Adrenal gland (tissue), 12 donors: ENCODE results near the gene ZC3H7A. TPM values are rescaled to one million over a fixed set of nuclear protein-coding genes. Genes with fewer than 3 reads are reported as not detected.

Experiments
- DNase-seq, 7 donors: peaks; one replicate each; pipeline ENCODE4 v3.0.0-alpha.2; 2019 to 2020
- H3K27ac ChIP-seq, 5 donors: fragments of 200-600 bp; sonication (generic) in 4 of 5; 1 replicate in 3 of 5; 2 replicates in 2 of 5; pipeline versions ENCODE4 v1.5.1 to v1.8.0; 2016 to 2020; ENCODE audit warnings: mild to moderate bottlenecking in 1 of 5
- H3K27me3 ChIP-seq: fragments of 200-600 bp; 2 replicates; pipeline ENCODE4 v1.8.0; 2021
- H3K36me3 ChIP-seq, 2 donors: fragments of 200-600 bp; replicated peaks in 1 of 2; 1 replicate in 1 of 2; 2 replicates in 1 of 2; pipeline versions ENCODE4 v1.5.1 to v1.8.0; 2018 to 2022
- H3K4me1 ChIP-seq, 2 donors: fragments of 200-600 bp; replicated peaks in 1 of 2; 1 replicate in 1 of 2; 2 replicates in 1 of 2; pipeline versions ENCODE4 v1.5.1 to v1.8.0; 2018 to 2021
- H3K4me3 ChIP-seq, 4 donors: fragments of 200-600 bp; sonication (generic) in 3 of 4; one replicate each; pipeline ENCODE4 v1.5.1; 2016 to 2018
- H3K9me3 ChIP-seq, 3 donors: fragments of 200-600 bp; sonication (generic) in 1 of 3; replicated peaks in 1 of 3; 1 replicate in 2 of 3; 2 replicates in 1 of 3; pipeline versions ENCODE4 v1.5.1 to v1.8.0; 2016 to 2021
- POLR2A ChIP-seq, 2 donors: fragments of 450-650 bp; IDR thresholded peaks; one replicate each; pipeline ENCODE4 v1.6.1; 2017; ENCODE audit warnings: antibody characterized with exemption in 2 of 2, mild to moderate bottlenecking in 2 of 2, moderate library complexity in 1 of 2
- WGBS, 4 donors: extraction: QIAGEN DNeasy Blood & Tissue Kit in 2 of 4; methylation state at CpG; one replicate each; pipeline versions ENCODE4 v1.1.5 to v1.1.7; 2013 to 2017; 5-methylcytosine and 5-hydroxymethylcytosine counted together
- intact Hi-C, 2 donors: fragments of 100-400 bp; cut with DNase I; formaldehyde crosslinking; loops; one replicate each; pipeline versions ENCODE4 v1.14.1 to v1.15.0; 2022 to 2023
- polyA plus RNA-seq, 3 donors: library from polyadenylated mRNA; stranded (reverse); fragments of 200-250 nt in 2 of 3; fragments of 350-450 nt in 1 of 3; fragmentation: Illumina TruSeq in 1 of 3; extraction: RNeasy Lipid Tissue Mini Kit (QIAGEN cat#74804) in 1 of 3; gene quantifications; one replicate each; pipeline ENCODE4 v1.2.3, GENCODE V29; 2013 to 2014
- total RNA-seq, 9 donors: library from RNA; depleted of rRNA in 4 of 9; stranded (reverse); fragments of >200 nt in 4 of 9; fragments of 120-200 nt in 1 of 9; fragmentation: NEBNext Ultra II Directional in 1 of 9; extraction: Animal tissue kit (Norgen Biotek cat#: 25700) in 1 of 9; gene quantifications; one replicate each; pipeline versions ENCODE4 v1.1.0 to v1.2.4, GENCODE V29; 2013 to 2023
- TF ChIP-seq, protein P1 (sequence below), 6 experiments: fragments of 450-650 bp in 4 of 6; fragments of 200-600 bp in 2 of 6; sonication (generic) in 1 of 6; IDR thresholded peaks; 1 replicate in 5 of 6; 2 replicates in 1 of 6; pipeline versions ENCODE4 v1.5.1 to v1.8.0; 2016 to 2021; ENCODE audit warnings: antibody characterized with exemption in 6 of 6, mild to moderate bottlenecking in 2 of 6, moderate library complexity in 1 of 6
- donor health status: healthy with polysubstance abuse.
- donor health status: Bipolar disorder and iron deficiency.
- donor health status: DM: yes; HTN: yes; CAD: no.
- donor health status: DM: no; HTN: no; CAD: no.
- donor health status: DM: no; HTN: no; CAD: no.
- donor health status: DM: yes; HTN: yes; CAD: no.

ZC3H7A gene
- total and polyA plus RNA-seq, 12 donors, result 31.1 to 83.9 (median 43.0) TPM

DNA sequence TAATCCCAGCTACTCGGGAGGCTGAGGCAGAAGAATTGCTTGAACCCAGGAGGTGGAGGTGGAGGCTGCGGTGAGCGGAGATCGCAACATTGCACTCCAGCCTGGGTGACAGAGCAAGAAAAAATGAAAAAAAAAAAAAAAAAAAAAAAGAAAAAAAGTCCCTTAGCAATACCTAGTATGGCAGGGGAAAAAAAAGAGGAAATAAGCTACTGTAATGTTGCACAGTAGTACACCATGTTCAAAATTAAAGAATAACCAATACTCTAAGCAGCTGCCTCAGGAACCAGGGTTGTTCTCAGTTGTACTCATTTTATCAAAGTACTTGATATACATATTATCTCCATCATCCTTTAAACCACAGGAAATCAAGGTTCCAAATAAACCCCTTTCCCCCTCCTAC, 37.1 kb downstream of the ZC3H7A start:
- no peaks in the 10 kb centered on the region for H3K9me3 ChIP-seq
- peaks cover 6 to 17% of the 10 kb centered on the region in 2 donors for H3K4me1 ChIP-seq
- TF ChIP-seq, protein P1, sequence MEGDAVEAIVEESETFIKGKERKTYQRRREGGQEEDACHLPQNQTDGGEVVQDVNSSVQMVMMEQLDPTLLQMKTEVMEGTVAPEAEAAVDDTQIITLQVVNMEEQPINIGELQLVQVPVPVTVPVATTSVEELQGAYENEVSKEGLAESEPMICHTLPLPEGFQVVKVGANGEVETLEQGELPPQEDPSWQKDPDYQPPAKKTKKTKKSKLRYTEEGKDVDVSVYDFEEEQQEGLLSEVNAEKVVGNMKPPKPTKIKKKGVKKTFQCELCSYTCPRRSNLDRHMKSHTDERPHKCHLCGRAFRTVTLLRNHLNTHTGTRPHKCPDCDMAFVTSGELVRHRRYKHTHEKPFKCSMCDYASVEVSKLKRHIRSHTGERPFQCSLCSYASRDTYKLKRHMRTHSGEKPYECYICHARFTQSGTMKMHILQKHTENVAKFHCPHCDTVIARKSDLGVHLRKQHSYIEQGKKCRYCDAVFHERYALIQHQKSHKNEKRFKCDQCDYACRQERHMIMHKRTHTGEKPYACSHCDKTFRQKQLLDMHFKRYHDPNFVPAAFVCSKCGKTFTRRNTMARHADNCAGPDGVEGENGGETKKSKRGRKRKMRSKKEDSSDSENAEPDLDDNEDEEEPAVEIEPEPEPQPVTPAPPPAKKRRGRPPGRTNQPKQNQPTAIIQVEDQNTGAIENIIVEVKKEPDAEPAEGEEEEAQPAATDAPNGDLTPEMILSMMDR (IDR thresholded peaks at IDR 0.05), result no peak
- TF ChIP-seq POLR2A (IDR thresholded peaks at IDR 0.05), result no peak
- no peaks in the 10 kb centered on the region for H3K27me3 ChIP-seq
- intact Hi-C loops, result no loop called here
- no peak overlapping the region for H3K27ac ChIP-seq
- no peak for DNase-seq
- 93 to 97% (median 94%) methylated on average over 4 of the region's 4 CpGs for WGBS, 4 donors
- peaks cover 0 to 62% of the 10 kb centered on the region in 2 donors for H3K36me3 ChIP-seq
- no peak overlapping the region for H3K4me3 ChIP-seq

DNA sequence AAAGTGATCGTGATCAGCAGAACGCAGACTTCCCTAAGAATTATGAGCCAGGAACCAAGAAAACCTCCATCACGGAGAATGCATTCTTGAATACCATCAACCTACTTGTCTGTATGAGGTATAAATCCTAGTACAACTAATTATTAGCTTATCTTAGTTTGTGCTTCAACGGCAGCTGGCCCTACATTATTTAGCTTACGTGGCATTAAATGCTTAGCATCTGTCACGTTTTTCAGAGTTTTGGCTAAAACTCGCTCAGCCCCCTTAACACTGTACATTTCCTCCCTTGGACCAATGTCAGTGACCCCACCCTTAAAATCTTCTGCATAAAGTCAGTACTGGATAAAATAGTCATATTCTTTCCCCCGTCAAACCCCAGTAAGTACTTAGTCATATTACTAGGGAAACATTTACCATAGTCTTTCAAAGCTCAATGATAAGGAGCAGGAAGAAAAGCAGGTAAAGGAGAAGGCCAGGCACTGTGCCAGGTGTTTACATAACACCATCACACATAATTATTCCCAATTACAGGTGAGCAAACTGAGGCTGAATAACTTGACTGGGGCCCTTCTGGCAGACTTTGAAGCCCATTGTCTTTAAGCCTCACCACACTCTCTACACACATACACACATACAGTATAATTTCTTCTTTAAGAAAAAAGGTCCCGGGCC, 37.8 kb downstream of the ZC3H7A start:
- Histone ChIP-seq H3K36me3 (peaks cover 0 to 63% of the 10 kb centered on the region in 2 donors), H3K9me3 (no peaks in the 10 kb centered on the region), H3K4me1 (peaks cover 6 to 17% of the 10 kb centered on the region in 2 donors), H3K4me3 (no peak overlapping the region), H3K27ac (peak overlapping the region in 2 of 5 donors; percentile 6 to 57), H3K27me3 (no peaks in the 10 kb centered on the region)
- peak in 1 of 7 donors; percentile 22 for DNase-seq
- WGBS, 4 donors, result 88 to 94% (median 90%) methylated on average over 9 of the region's 9 CpGs
- no peak for TF ChIP-seq POLR2A (IDR thresholded peaks at IDR 0.05)
- TF ChIP-seq, protein P1 (IDR thresholded peaks at IDR 0.05), result no peak
- intact Hi-C loops, result no loop called here

DNA sequence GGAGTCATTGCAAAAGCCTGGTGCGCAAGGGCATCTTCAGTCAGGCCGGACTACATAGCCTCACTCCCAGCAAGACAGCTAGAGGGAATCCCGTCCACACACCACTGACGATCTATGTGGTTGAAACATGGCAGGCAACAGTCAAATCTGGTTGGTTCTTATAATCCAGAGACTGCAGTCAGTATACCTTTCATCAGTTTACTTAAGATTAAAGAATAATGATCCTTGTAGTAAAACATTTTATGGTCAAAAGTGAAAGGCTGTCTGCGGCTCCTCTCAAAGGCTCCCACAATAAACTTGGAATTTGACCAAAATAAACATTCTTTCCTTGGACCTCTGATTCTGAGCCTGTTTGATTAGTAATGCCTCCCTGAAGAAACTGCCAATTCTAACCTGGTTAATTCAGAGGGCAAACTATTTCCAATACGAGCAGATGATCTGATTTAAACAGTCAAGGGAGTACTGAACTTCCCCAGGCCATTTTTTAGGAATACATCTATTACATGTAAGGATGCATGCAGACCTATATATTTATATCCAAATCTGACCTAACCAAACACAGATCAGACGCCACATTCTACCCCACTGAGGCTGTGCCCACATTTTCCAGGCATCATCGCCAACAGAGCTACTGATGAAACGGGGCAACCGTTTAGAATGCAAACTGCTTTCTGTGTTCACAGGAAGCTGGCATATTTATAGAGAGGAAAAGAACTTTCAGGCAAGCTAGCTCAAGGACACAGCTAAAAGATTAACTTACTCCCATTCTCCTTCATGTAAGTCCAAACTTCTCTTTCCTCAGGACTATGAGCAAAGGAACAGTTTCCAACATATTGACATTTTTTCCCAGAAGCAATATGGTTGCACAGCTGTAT, 39.1 kb downstream of the ZC3H7A start:
- 23 to 39% (median 35%) methylated on average over 10 of the region's 10 CpGs for WGBS, 4 donors
- peaks cover 0 to 67% of the 10 kb centered on the region in 2 donors for H3K36me3 ChIP-seq
- H3K27me3 ChIP-seq, result no peaks in the 10 kb centered on the region
- no peak overlapping the region for H3K4me3 ChIP-seq
- no peaks in the 10 kb centered on the region for H3K9me3 ChIP-seq
- intact Hi-C loops, result no loop called here
- peak in 6 of 7 donors; percentile 60 to 72 (median 66) for DNase-seq
- H3K27ac ChIP-seq, result peak overlapping the region in 4 of 5 donors; percentile 41 to 78 (median 51)
- peaks cover 6 to 17% of the 10 kb centered on the region in 2 donors for H3K4me1 ChIP-seq
- TF ChIP-seq, protein P1 (IDR thresholded peaks at IDR 0.05), result no peak
- no peak for TF ChIP-seq POLR2A (IDR thresholded peaks at IDR 0.05)

DNA sequence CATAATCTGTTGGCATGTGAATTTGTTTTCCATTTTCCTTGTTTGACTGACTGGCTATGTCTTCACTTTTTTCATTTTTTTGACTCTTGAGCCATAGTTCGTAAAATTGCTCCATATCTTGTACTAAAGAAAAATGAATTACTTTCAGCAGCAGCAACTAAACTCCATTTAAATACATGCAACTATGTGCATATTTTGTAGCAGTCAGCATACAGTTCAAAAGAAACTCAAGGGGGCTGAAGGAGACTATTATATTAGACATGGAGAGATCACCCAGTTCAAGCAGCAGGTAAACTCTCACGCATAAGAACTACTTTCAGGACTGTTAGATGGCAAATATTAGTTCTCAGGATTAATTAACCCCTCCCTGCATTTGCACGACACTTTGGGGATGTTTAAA, 40.8 kb downstream of the ZC3H7A start:
- intact Hi-C loops, result no loop called here
- TF ChIP-seq POLR2A (IDR thresholded peaks at IDR 0.05), result no peak
- TF ChIP-seq, protein P1 (IDR thresholded peaks at IDR 0.05), result no peak
- Histone ChIP-seq H3K4me3 (no peak overlapping the region), H3K27ac (no peak overlapping the region), H3K4me1 (peaks cover 6 to 17% of the 10 kb centered on the region in 2 donors), H3K27me3 (no peaks in the 10 kb centered on the region), H3K9me3 (no peaks in the 10 kb centered on the region), H3K36me3 (peaks cover 0 to 67% of the 10 kb centered on the region in 2 donors)
- 88 to 99% (median 95%) methylated on average over 3 of the region's 3 CpGs for WGBS, 4 donors
- no peak for DNase-seq
